ENCODE results near the gene PRPH.
"Not testable (repeated sequence)": the region's sequence is repeated elsewhere in the genome, so short reads cannot be mapped to it uniquely, and the experiment has no call there.

PRPH gene

GRCh38 chr12:49276304-49277290 lies 18.4 kb upstream of the PRPH start:
- DNase-seq: no peak

- DNase-seq: no peak
Observed at GRCh38 chr12:49277466-49277865, 17.5 kb upstream of the PRPH start.

GRCh38 chr12:49279706-49280159 lies 15.2 kb upstream of the PRPH start:
- DNase-seq: no peak

- not testable (repeated sequence) for DNase-seq
Observed at GRCh38 chr12:49280545-49280944, 14.4 kb upstream of the PRPH start.

GRCh38 chr12:49282302-49282701 lies 12.6 kb upstream of the PRPH start:
- no peak for DNase-seq

GRCh38 chr12:49282740-49283375 lies 12.1 kb upstream of the PRPH start:
- not testable (repeated sequence) for DNase-seq

GRCh38 chr12:49283541-49284429 lies 11.2 kb upstream of the PRPH start:
- DNase-seq: no peak

- no peak for DNase-seq
Observed at GRCh38 chr12:49284672-49285071, 10.3 kb upstream of the PRPH start.

- DNase-seq: no peak
Observed at GRCh38 chr12:49287876-49288275, 7.1 kb upstream of the PRPH start.

GRCh38 chr12:49288412-49288853 lies 6.5 kb upstream of the PRPH start:
- peak; percentile 16 for DNase-seq

- DNase-seq: no peak
Observed at GRCh38 chr12:49288922-49289555, 5.9 kb upstream of the PRPH start.

- no peak for DNase-seq
Observed at GRCh38 chr12:49292729-49293055, 2.3 kb upstream of the PRPH start.

GRCh38 chr12:49293056-49293956 lies 1.6 kb upstream of the PRPH start:
- DNase-seq: no peak

- no peak for DNase-seq
Observed at GRCh38 chr12:49294086-49294803, 702 bp upstream of the PRPH start.

GRCh38 chr12:49294804-49295081 lies 204 bp upstream of the PRPH start:
- no peak for DNase-seq

GRCh38 chr12:49296034-49296835 lies 1.3 kb downstream of the PRPH start:
- peak; percentile 75 for DNase-seq

- DNase-seq: peak; percentile 17
Observed at GRCh38 chr12:49296836-49297694, 2.1 kb downstream of the PRPH start.

- no peak for DNase-seq
Observed at GRCh38 chr12:49297695-49298060, 2.7 kb downstream of the PRPH start.

GRCh38 chr12:49298160-49298559 lies 3.2 kb downstream of the PRPH start:
- no peak for DNase-seq

Measured in NCI-H1048 (cell line).